A673 (cell line): ENCODE data around the gene SSC4D. TPM values are rescaled to one million over a fixed set of nuclear protein-coding genes. Genes with fewer than 3 reads are reported as not detected.

Experiments
- BruUV-seq: library from RNA; stranded (reverse); fragments of 400-500 nt; replicated peaks from 2 replicates; lab custom pipeline; 2021; lab: Mats Ljungman, UMichigan
- CTCF ChIA-PET: fragments of 300-600 bp; sonication (Branson Sonifier 250); formaldehyde crosslinking; loops from one replicate; lab custom pipeline; 2022; ENCODE audit warnings: antibody characterized with exemption; lab: Charles Lee
- POLR2A ChIA-PET: fragments of 300-600 bp; sonication (Branson Sonifier 250); formaldehyde crosslinking; loops from one replicate; lab custom pipeline; 2022; ENCODE audit warnings: antibody characterized with exemption; ENCODE audit not compliant: low non-redundant PET; lab: Charles Lee
- DNase-seq: peaks from one replicate; pipeline ENCODE4 v3.0.0-alpha.2; 2015; ENCODE audit warnings: low spot score
- H3K27ac ChIP-seq: fragments of 200-600 bp; sonication (generic); 2 replicates; pipeline ENCODE4 v1.5.1; 2016; ENCODE audit warnings: mixed run types, low read depth, mild to moderate bottlenecking, mixed read lengths, antibody characterized with exemption, low read length; ENCODE audit not compliant: poor library complexity, severe bottlenecking
- H3K27me3 ChIP-seq: fragments of 200-600 bp; sonication (generic); replicated peaks from 2 replicates; pipeline ENCODE4 v1.6.1; 2017; ENCODE audit warnings: mixed run types, low read depth, mild to moderate bottlenecking, mixed read lengths, antibody characterized with exemption, low read length; ENCODE audit not compliant: insufficient read depth, poor library complexity
- H3K36me3 ChIP-seq: fragments of 200-600 bp; sonication (generic); 2 replicates; pipeline ENCODE4 v1.6.1; 2016; ENCODE audit warnings: mixed run types, mild to moderate bottlenecking, mixed read lengths, antibody characterized with exemption, low read length; ENCODE audit not compliant: insufficient read depth, poor library complexity, severe bottlenecking
- H3K4me1 ChIP-seq: fragments of 200-600 bp; sonication (generic); 2 replicates; pipeline ENCODE4 v1.6.1; 2017; ENCODE audit warnings: mixed run types, mild to moderate bottlenecking, mixed read lengths, antibody characterized with exemption, low read length; ENCODE audit not compliant: insufficient read depth, poor library complexity, severe bottlenecking
- H3K4me3 ChIP-seq: fragments of 200-600 bp; sonication (generic); 2 replicates; pipeline ENCODE4 v1.5.1; 2016; ENCODE audit warnings: low read depth, mixed run types, mild to moderate bottlenecking, mixed read lengths, low read length; ENCODE audit not compliant: poor library complexity, severe bottlenecking
- H3K9me3 ChIP-seq: fragments of 200-600 bp; sonication (generic); 2 replicates; pipeline ENCODE4 v1.6.1; 2016; ENCODE audit warnings: mixed run types, low read depth, mild to moderate bottlenecking, mixed read lengths, antibody characterized with exemption, low read length; ENCODE audit not compliant: poor library complexity, severe bottlenecking
- CTCF ChIP-seq: fragments of 300-800, 200-600 bp; sonication (generic); conservative IDR thresholded peaks from 2 replicates; pipeline ENCODE4 v1.5.1; 2017; ENCODE audit warnings: low read depth, mild to moderate bottlenecking, antibody characterized with exemption, low read length, moderate library complexity, mixed read lengths
- EZH2 ChIP-seq: fragments of 200-600 bp; sonication (generic); IDR thresholded peaks from 2 replicates; pipeline ENCODE4 v1.6.1; 2017; ENCODE audit warnings: borderline replicate concordance, low read depth, mild to moderate bottlenecking, mixed read lengths, antibody characterized with exemption, low read length; ENCODE audit not compliant: poor library complexity, severe bottlenecking
- intact Hi-C: fragments of 100-400 bp; cut with micrococcal nuclease; formaldehyde crosslinking; loops from one replicate; pipeline ENCODE4 v1.10.0; 2022; ENCODE audit not compliant: unreplicated experiment
- total RNA-seq: library from RNA; stranded (reverse); gene quantifications from 2 replicates; pipeline ENCODE4 v1.2.3, GENCODE V29; 2021

SSC4D gene
- total RNA-seq, 1 experiment from 2014 or later = 1.2 TPM

GRCh38 chr7:76372984-76373833 is 36.3 kb downstream of the SSC4D start:
- BruUV-seq = no TSS peak
- Histone ChIP-seq H3K27me3 (no peaks in the 10 kb centered on the region), H3K4me3 (no peak overlapping the region), H3K9me3 (no peaks in the 10 kb centered on the region), H3K27ac (peak overlapping the region; percentile 50), H3K4me1 (no peaks in the 10 kb centered on the region), H3K36me3 (no peaks in the 10 kb centered on the region)
- intact Hi-C loops = no loop called here
- POLR2A ChIA-PET = no interaction called here
- CTCF ChIA-PET = no interaction called here
- TF ChIP-seq CTCF (no peak), EZH2 (no peak)
- no peak for DNase-seq

- TF ChIP-seq CTCF = no peak
- TF ChIP-seq EZH2 = no peak
- DNase-seq = no peak
- intact Hi-C loops = no loop called here
- no peaks in the 10 kb centered on the region for H3K9me3 ChIP-seq
- no TSS peak for BruUV-seq
- H3K27ac ChIP-seq = no peak overlapping the region
- ChIA-PET CTCF (no interaction called here), POLR2A (interaction anchor here (0.6 kb wide), 1 partner anchor 866 kb away, joined by 6 read pairs; no protein-coding TSS in a partner anchor)
- H3K36me3 ChIP-seq = no peaks in the 10 kb centered on the region
- no peaks in the 10 kb centered on the region for H3K27me3 ChIP-seq
- H3K4me3 ChIP-seq = no peak overlapping the region
- no peaks in the 10 kb centered on the region for H3K4me1 ChIP-seq
Measured at GRCh38 chr7:76371396-76371795, 38.1 kb downstream of the SSC4D start.

GRCh38 chr7:76369018-76369417 is 40.5 kb downstream of the SSC4D start:
- Histone ChIP-seq H3K27me3 (no peaks in the 10 kb centered on the region), H3K36me3 (no peaks in the 10 kb centered on the region), H3K27ac (no peak overlapping the region), H3K4me1 (peaks cover 8% of the 10 kb centered on the region), H3K9me3 (no peaks in the 10 kb centered on the region), H3K4me3 (no peak overlapping the region)
- DNase-seq = no peak
- POLR2A ChIA-PET = no interaction called here
- intact Hi-C loops = no loop called here
- BruUV-seq = no TSS peak
- CTCF ChIA-PET = no interaction called here
- TF ChIP-seq EZH2 (no peak), CTCF (no peak)
